ENCODE results near the gene FHL1.
"Not testable (repeated sequence)": the region's sequence is repeated elsewhere in the genome, so short reads cannot be mapped to it uniquely, and the experiment has no call there.

The FHL1 gene

DNA sequence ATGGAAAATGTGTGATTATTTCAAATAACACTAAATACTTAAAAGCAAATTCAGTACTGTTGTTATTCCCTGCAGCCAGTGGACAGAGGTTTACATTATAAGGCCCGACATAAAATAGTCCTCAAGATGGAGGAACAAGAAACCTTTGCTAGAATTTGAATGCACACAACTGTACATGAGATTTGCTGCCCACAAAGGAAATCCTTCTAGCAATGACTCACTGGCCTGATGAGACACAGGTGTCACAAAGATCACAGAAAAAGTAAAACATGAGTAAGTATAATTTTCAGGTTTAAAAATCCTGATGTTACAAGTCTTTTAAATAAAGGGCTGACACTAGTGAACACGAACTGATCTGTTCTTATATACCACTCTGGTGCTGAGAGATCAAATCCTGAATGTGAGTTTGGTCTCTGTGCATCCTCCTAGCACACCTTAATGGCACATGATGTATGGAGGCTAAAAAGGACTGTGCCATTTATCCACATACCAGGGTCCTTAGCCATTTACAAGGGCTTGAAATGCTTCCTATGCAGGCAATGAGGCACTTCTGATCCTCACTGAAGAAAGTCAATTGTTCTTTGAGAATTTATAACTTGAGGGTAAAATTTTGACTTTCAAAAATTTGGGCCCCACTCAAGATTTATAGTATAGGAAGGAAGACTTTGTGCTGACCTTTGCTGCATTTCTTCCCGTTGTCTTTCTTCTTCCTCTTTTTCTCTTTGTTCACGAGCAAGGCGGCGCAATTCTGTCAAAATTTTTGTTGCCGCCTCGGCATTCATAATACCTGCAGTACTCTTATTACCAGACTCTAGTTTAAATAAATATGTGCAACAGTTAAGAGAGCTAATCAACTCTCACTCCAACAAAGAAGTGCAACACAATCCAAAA, 80.9 kb downstream of the FHL1 start:
- in situ Hi-C loops (cut with HindIII; ENCODE audit: low pct_unique_long_range_greater_than_20kb, low sequenced_read_pairs), result no loop called here
- no peak for TF ChIP-seq JUND (IDR thresholded peaks at IDR 0.05; ENCODE audit: low read depth)
- no peak for DNase-seq (ENCODE audit: low read depth in 1 of 2, low spot score in 1 of 2)

- in situ Hi-C loops (cut with HindIII; ENCODE audit: low pct_unique_long_range_greater_than_20kb, low sequenced_read_pairs), result no loop called here
- no peak for TF ChIP-seq JUND (IDR thresholded peaks at IDR 0.05; ENCODE audit: low read depth)
- DNase-seq (ENCODE audit: low read depth in 1 of 2, low spot score in 1 of 2), result no peak
These were observed 81.5 kb downstream of the FHL1 start for GRCh38 chrX:136228839-136229207.

DNA sequence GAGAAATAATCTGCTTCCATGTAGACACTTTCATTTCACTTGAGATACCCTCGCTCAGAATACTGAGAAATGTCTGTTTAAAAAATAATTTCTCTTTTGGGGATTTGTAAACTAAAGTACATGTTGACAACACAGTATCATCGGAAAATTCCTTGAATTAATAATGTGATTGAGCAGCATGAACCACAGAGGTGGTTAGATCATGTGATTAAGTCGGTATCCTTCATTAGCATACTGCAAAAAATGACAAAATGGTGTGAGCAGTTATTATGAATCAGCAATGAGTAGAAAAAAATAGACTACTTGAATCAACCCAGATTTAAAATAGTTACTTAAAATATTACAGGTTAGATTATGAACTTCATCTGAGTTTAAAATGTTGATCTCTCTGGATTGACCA, 89.7 kb downstream of the FHL1 start:
- no peak for TF ChIP-seq JUND (IDR thresholded peaks at IDR 0.05; ENCODE audit: low read depth)
- in situ Hi-C loops (cut with HindIII; ENCODE audit: low pct_unique_long_range_greater_than_20kb, low sequenced_read_pairs), result no loop called here
- DNase-seq (ENCODE audit: low read depth in 1 of 2, low spot score in 1 of 2), result no peak

DNA sequence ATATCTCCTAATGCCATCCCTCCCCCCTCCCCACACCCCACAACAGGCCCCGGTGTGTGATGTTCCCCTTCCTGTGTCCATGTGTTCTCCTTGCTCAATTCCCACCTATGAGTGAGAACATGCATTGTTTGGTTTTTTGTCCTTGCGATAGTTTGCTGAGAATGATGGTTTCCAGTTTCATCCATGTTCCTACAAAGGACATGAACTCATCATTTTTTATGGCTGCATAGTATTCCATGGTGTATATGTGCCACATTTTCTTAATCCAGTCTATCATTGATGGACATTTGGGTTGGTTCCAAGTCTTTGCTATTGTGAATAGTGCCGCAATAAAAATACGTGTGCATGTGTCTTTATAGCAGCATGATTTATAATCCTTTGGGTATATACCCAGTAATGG, 90.5 kb downstream of the FHL1 start:
- DNase-seq (ENCODE audit: low read depth in 1 of 2, low spot score in 1 of 2); in situ Hi-C loops (cut with HindIII; ENCODE audit: low pct_unique_long_range_greater_than_20kb, low sequenced_read_pairs): not testable (repeated sequence)

GRCh38 chrX:136246201-136246600, 98.9 kb downstream of the FHL1 start:
- in situ Hi-C loops (cut with HindIII; ENCODE audit: low pct_unique_long_range_greater_than_20kb, low sequenced_read_pairs), result no loop called here
- no peak for DNase-seq (ENCODE audit: low read depth in 1 of 2, low spot score in 1 of 2)
- TF ChIP-seq JUND (IDR thresholded peaks at IDR 0.05; ENCODE audit: low read depth), result no peak

DNA sequence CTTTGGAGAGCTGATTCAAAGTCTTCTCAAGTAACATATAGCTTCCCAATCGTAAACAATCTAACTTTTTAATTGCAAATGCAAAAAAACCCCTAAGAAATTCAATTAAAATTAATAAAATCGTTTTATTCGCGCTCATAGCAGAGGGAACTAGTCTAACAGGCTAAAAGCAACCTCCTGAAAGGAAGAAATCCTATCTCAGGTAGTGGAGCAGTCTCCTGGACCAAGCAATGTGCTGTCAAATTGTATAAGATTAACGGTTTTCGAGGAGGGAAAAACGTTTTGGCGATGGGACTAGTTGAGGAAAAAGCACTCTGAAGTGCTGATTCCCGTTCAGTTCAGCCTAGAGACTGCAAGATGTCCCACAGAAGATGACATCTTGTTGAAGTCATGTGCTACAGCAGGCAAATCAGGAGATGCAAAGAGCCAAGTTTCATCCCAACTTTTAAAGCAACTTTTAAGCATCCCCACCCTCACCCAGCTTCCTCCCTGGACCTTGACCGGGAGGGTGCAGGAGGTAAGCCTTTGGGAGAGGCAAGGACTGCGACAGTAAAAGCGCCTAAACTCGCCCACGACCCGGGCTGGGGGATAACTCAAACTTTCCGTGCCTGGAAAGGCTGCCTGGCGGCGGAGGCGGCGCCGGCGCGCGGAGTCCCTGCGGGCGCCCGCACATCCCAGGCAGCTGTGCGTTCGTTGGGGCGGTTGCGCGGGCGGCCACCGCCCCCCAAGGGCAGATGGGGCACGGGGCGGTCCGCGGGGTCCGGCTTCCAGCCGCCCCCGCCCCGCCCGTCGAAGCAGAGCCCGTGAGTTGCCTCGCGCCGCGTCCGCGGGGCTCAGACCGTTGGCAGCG, 103.1 kb downstream of the FHL1 start:
- in situ Hi-C loops (cut with HindIII; ENCODE audit: low pct_unique_long_range_greater_than_20kb, low sequenced_read_pairs), result no loop called here
- DNase-seq (ENCODE audit: low read depth in 1 of 2, low spot score in 1 of 2), result no peak
- TF ChIP-seq JUND (IDR thresholded peaks at IDR 0.05; ENCODE audit: low read depth), result no peak

DNA sequence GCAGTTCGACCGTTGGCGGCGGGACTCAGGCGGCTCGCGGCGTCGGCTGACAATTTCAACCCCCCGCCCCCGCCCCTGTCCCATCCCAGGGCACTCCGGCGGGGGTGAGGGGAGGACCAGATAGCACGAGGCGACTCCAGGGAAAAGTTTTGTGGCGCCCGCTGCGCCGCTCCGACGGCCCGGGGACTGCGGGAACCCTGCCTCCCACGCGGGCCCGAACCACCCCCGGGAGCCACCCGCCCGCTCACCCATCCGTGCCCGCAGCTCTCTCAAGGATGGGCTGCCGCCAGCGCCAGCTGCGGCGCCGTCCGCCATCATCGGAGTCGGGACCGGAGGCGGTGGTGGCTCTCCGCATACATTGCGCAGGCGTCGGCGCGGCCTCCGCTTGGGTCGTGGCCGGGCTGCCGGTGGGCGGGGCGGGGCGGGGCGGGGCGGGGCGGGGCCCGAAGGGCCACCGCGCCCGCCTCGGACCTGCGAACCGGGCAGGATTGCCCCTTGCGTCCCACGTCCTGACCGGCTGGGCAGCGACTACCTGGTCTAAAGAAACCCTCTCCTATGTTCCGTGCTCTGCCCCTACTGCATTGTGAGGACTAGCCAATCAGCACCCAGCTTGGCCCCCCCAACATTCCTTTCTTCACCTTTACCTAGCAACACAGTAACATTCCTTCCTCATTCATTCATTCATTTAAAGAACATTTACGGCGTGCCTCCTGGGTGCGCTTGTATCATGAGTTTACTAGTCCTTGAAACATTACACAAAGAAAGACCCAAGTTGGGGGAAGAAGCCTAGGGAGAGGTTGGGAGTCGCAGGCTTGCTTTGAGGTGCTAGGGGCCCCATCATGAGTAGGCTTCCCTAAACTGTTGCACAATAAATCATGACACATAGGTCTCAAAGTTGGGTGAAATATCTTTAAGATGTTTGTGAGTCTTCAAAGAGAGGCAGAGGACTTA, 104.0 kb downstream of the FHL1 start, which contains the start of gene MAP7D3:
TSS of gene MAP7D3 (minus strand) at position 360 of the 951 bp plus-strand sequence. CDS start at position 318, 42 bp downstream.
- no peak for TF ChIP-seq JUND (IDR thresholded peaks at IDR 0.05; ENCODE audit: low read depth)
- no peak for DNase-seq (ENCODE audit: low read depth in 1 of 2, low spot score in 1 of 2)
- in situ Hi-C loops (cut with HindIII; ENCODE audit: low pct_unique_long_range_greater_than_20kb, low sequenced_read_pairs), result no loop called here

DNA sequence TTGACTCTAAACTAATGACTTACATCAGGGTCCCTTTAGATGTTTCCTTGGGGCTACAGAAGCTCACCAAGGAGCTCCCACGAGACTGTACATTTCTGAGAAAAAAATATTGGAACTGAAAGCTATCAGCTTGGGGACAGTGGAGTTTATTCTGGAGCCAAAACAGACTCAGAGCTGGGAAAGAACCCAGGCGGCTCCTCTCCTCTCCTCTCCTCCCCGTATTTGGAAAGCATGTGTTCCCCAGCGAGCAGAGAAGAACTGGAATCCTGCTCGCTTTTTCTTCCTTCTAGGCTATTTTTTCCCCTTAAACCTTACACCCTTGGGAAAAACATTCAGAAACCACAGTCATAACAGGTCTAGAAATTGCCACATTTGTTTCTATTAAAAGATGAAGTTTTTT, 108.2 kb downstream of the FHL1 start:
- no peak for TF ChIP-seq JUND (IDR thresholded peaks at IDR 0.05; ENCODE audit: low read depth)
- DNase-seq (ENCODE audit: low read depth in 1 of 2, low spot score in 1 of 2), result no peak
- in situ Hi-C loops (cut with HindIII; ENCODE audit: low pct_unique_long_range_greater_than_20kb, low sequenced_read_pairs), result no loop called here

GRCh38 chrX:136256026-136256425, 108.7 kb downstream of the FHL1 start:
- DNase-seq (ENCODE audit: low read depth in 1 of 2, low spot score in 1 of 2), result no peak
- no peak for TF ChIP-seq JUND (IDR thresholded peaks at IDR 0.05; ENCODE audit: low read depth)
- in situ Hi-C loops (cut with HindIII; ENCODE audit: low pct_unique_long_range_greater_than_20kb, low sequenced_read_pairs), result no loop called here

GRCh38 chrX:136258951-136259350, 111.6 kb downstream of the FHL1 start:
- in situ Hi-C loops (cut with HindIII; ENCODE audit: low pct_unique_long_range_greater_than_20kb, low sequenced_read_pairs), result no loop called here
- DNase-seq (ENCODE audit: low read depth in 1 of 2, low spot score in 1 of 2), result no peak
- no peak for TF ChIP-seq JUND (IDR thresholded peaks at IDR 0.05; ENCODE audit: low read depth)

DNA sequence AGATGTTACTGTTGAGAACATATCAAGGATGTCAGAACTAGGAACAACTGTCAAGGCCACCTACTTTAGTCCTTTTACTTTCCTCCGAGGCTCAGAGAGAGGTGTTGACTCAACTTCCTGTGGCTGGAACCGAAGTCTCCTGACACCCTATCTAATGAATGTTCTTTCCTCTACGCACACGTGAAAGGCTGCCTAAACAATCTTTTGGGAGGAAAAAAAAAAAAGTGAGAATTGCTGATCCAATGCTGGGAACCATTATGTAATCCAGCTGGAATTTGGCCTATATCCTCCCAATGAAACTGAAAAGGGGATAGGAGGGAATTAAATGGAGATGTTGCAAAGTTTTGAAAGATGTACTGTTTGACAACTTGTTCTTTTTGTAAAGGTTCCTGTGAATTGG, 112.2 kb downstream of the FHL1 start:
- in situ Hi-C loops (cut with HindIII; ENCODE audit: low pct_unique_long_range_greater_than_20kb, low sequenced_read_pairs), result no loop called here
- no peak for DNase-seq (ENCODE audit: low read depth in 1 of 2, low spot score in 1 of 2)
- TF ChIP-seq JUND (IDR thresholded peaks at IDR 0.05; ENCODE audit: low read depth), result no peak

DNA sequence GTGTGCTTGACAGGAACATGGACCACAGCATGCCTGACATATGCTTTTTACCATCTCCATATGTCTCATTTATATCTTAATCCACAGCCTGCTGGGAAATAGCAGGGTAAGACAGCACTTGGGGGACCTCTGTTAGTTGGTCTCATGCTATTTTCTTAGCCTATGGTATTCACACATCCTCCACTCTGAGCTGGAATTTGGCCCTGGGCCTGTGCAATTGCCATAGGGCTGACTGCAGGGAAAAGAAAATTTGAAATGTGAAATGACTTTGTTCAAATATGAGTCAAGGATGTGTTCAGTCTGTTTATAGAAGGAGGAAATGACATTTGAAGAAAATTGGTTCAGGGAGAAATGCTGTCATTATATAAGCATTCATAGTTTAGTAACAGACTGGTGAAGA, 113.4 kb downstream of the FHL1 start:
- DNase-seq (ENCODE audit: low read depth in 1 of 2, low spot score in 1 of 2), result no peak
- no peak for TF ChIP-seq JUND (IDR thresholded peaks at IDR 0.05; ENCODE audit: low read depth)
- in situ Hi-C loops (cut with HindIII; ENCODE audit: low pct_unique_long_range_greater_than_20kb, low sequenced_read_pairs), result no loop called here

Measured in T47D (cell line).